PC-3 (cell line): ENCODE measurements around the gene UNC13D. TPM values are rescaled to one million over a fixed set of nuclear protein-coding genes. Genes with fewer than 3 reads are reported as not detected.

Experiments used
- ATAC-seq: fragments of 200-7000 bp; cut with Tn5 transposase; 2 replicates; pipeline ENCODE4 v1.9.1; 2020; ENCODE audit warnings: mild to moderate bottlenecking, moderate library complexity
- BruUV-seq: library from RNA; stranded (reverse); fragments of 400-500 nt; replicated peaks from 2 replicates; lab custom pipeline; 2021; lab: Mats Ljungman, UMichigan
- CTCF ChIA-PET: fragments of 300-600 bp; sonication (Branson Sonifier 250); formaldehyde crosslinking; loops from one replicate; lab custom pipeline; 2022; ENCODE audit warnings: antibody characterized with exemption; lab: Charles Lee
- POLR2A ChIA-PET: fragments of 300-600 bp; sonication (Branson Sonifier 250); formaldehyde crosslinking; loops from one replicate; lab custom pipeline; 2022; ENCODE audit warnings: antibody characterized with exemption; ENCODE audit not compliant: unreplicated experiment; lab: Charles Lee
- DNase-seq: peaks from one replicate; pipeline ENCODE4 v3.0.0-alpha.2; 2015
- H2AFZ ChIP-seq: fragments of 300-600 bp; sonication (generic); 2 replicates; pipeline ENCODE4 v1.6.0; 2016; ENCODE audit warnings: antibody characterized with exemption, low read length
- H3F3A ChIP-seq: fragments of 300-600 bp; sonication (generic); one replicate; pipeline ENCODE4 v1.6.0; 2017; ENCODE audit warnings: antibody characterized with exemption, low read length, control low read depth, mild to moderate bottlenecking; ENCODE audit not compliant: unreplicated experiment
- H3K27ac ChIP-seq: fragments of 300-600 bp; sonication (generic); 2 replicates; pipeline ENCODE4 v1.5.1; 2016; ENCODE audit warnings: mild to moderate bottlenecking, low read length
- H3K27me3 ChIP-seq: fragments of 300-600 bp; sonication (generic); 2 replicates; pipeline ENCODE4 v1.6.1; 2016; ENCODE audit warnings: low read length, mixed read lengths
- H3K36me3 ChIP-seq: fragments of 300-600 bp; sonication (generic); 2 replicates; pipeline ENCODE4 v1.6.1; 2016; ENCODE audit warnings: low read depth, mixed run types, low read length, mixed read lengths
- H3K4me1 ChIP-seq: fragments of 300-600 bp; sonication (generic); 2 replicates; pipeline ENCODE4 v1.5.1; 2016; ENCODE audit warnings: low read length; ENCODE audit not compliant: insufficient read depth
- H3K4me2 ChIP-seq: fragments of 300-600 bp; sonication (generic); 2 replicates; pipeline ENCODE4 v1.6.0; 2016; ENCODE audit warnings: low read length
- H3K4me3 ChIP-seq: fragments of 300-600 bp; sonication (generic); 2 replicates; pipeline ENCODE4 v1.5.1; 2016; ENCODE audit warnings: mild to moderate bottlenecking, low read length, mixed read lengths
- H3K79me2 ChIP-seq: fragments of 300-600 bp; sonication (generic); 2 replicates; pipeline ENCODE4 v1.6.1; 2017; ENCODE audit warnings: low read length, mixed read lengths
- H3K9ac ChIP-seq: fragments of 300-600 bp; sonication (generic); 2 replicates; pipeline ENCODE4 v1.6.0; 2016; ENCODE audit warnings: mild to moderate bottlenecking, low read length
- H3K9me2 ChIP-seq: fragments of 300-600 bp; sonication (generic); replicated peaks from 2 replicates; pipeline ENCODE4 v1.6.1; 2016; ENCODE audit warnings: mixed run types, low read length, mixed read lengths
- H3K9me3 ChIP-seq: fragments of 300-600 bp; sonication (generic); 2 replicates; pipeline ENCODE4 v1.6.1; 2016; ENCODE audit warnings: low read length, mixed read lengths
- H4K20me1 ChIP-seq: fragments of 300-600 bp; sonication (generic); 2 replicates; pipeline ENCODE4 v1.6.1; 2016; ENCODE audit warnings: low read length, mixed read lengths
- CTCF ChIP-seq: fragments of 300-600 bp; sonication (generic); conservative IDR thresholded peaks from 2 replicates; pipeline ENCODE4 v1.5.1; 2017; ENCODE audit warnings: antibody characterized with exemption, low read depth, mild to moderate bottlenecking, low read length
- EZH2 ChIP-seq: fragments of 300-600 bp; sonication (generic); IDR thresholded peaks from one replicate; pipeline ENCODE4 v1.6.1; 2017; ENCODE audit warnings: antibody characterized with exemption, mild to moderate bottlenecking, low read length; ENCODE audit not compliant: unreplicated experiment
- EZH2phosphoT487 ChIP-seq: fragments of 300-600 bp; sonication (generic); IDR thresholded peaks from 2 replicates; pipeline ENCODE4 v1.6.1; 2018; ENCODE audit warnings: mild to moderate bottlenecking, antibody characterized with exemption, low read length, borderline replicate concordance
- intact Hi-C: fragments of 100-400 bp; cut with micrococcal nuclease; formaldehyde crosslinking; loops from 2 replicates; pipeline ENCODE4 v1.9.0; 2023
- total RNA-seq: library from RNA; depleted of rRNA; stranded (reverse); fragments of >200 nt; gene quantifications from 2 replicates; pipeline ENCODE4 v1.2.3, GENCODE V29; 2014

UNC13D gene
- total RNA-seq, 1 experiment from 2014 or later, result 43.9 TPM

GRCh38 chr17:75846692-75847613 is 2.7 kb upstream of the UNC13D start:
- CTCF ChIA-PET, result interaction anchor here (0.6 to 2.3 kb wide), 5 partner anchors 8 to 67 kb away, joined by 3 to 30 read pairs (median 4); partner anchors contain the start of genes TRIM65 and WBP2
- H3K36me3 ChIP-seq, result peaks cover 31% of the 10 kb centered on the region; the same call in 1 of the 2 replicates
- peaks cover 7% of the 10 kb centered on the region; the same call in 1 of the 2 replicates for H3K79me2 ChIP-seq
- peak overlapping the region; percentile 96 for H3K27ac ChIP-seq
- BruUV-seq, result no TSS peak
- H3K9ac ChIP-seq, result no peak overlapping the region
- H3K9me3 ChIP-seq, result no peaks in the 10 kb centered on the region
- H4K20me1 ChIP-seq, result no peaks in the 10 kb centered on the region
- no peak overlapping the region for H3K4me2 ChIP-seq
- H3K27me3 ChIP-seq, result no peaks in the 10 kb centered on the region
- POLR2A ChIA-PET, result interaction anchor here (1.5 kb wide), 1 partner anchor 67 kb away, joined by 10 read pairs; no protein-coding TSS in a partner anchor
- TF ChIP-seq EZH2phosphoT487, result no peak
- no peak for TF ChIP-seq CTCF
- TF ChIP-seq EZH2, result no peak
- H3K4me1 ChIP-seq, result peaks cover 39% of the 10 kb centered on the region
- H3F3A ChIP-seq, result peaks cover 5% of the 10 kb centered on the region
- H3K4me3 ChIP-seq, result no peak overlapping the region
- no peaks in the 10 kb centered on the region for H3K9me2 ChIP-seq
- ATAC-seq, result no peak
- no peak for DNase-seq
- intact Hi-C loops, result loop anchor here (5.0 kb wide), 1 partner anchor 75 kb away; no protein-coding TSS in a partner anchor
- no peak overlapping the region for H2AFZ ChIP-seq

GRCh38 chr17:75845933-75846691 is 1.9 kb upstream of the UNC13D start:
- TSS peak; percentile 55 for BruUV-seq

More at GRCh38 chr17:75845933-75846691, 1.9 kb upstream of the UNC13D start:
- peak; percentile 52 for DNase-seq
- Histone ChIP-seq H3K36me3 (peaks cover 28% of the 10 kb centered on the region; the same call in 1 of the 2 replicates), H3K4me2 (peak overlapping the region; percentile 82), H3K9me3 (no peaks in the 10 kb centered on the region), H3K27ac (peak overlapping the region; percentile 96), H3K27me3 (no peaks in the 10 kb centered on the region), H4K20me1 (no peaks in the 10 kb centered on the region), H3K9ac (peak overlapping the region; percentile 86), H2AFZ (no peak overlapping the region), H3K79me2 (peaks cover 7% of the 10 kb centered on the region; the same call in 1 of the 2 replicates), H3K4me1 (peaks cover 39% of the 10 kb centered on the region), H3K9me2 (no peaks in the 10 kb centered on the region), H3K4me3 (no peak overlapping the region), H3F3A (peaks cover 5% of the 10 kb centered on the region)
- CTCF ChIA-PET, result interaction anchor here (0.6 to 2.3 kb wide), 16 partner anchors 9 to 73 kb away, joined by 3 to 30 read pairs (median 4); partner anchors contain the start of genes TRIM65 and WBP2
- peak; percentile 12 for ATAC-seq
- intact Hi-C loops, result loop anchor here (1.0 to 5.0 kb wide), 2 partner anchors 9 to 74 kb away; partner anchors contain the start of gene WBP2
- POLR2A ChIA-PET, result interaction anchor here (0.6 to 1.9 kb wide), 3 partner anchors 9 to 181 kb away, joined by 3 to 18 read pairs (median 10); partner anchors contain the start of genes EVPL and WBP2
- TF ChIP-seq EZH2phosphoT487 (no peak), EZH2 (no peak), CTCF (no peak)
